GM21825 (cell line): Measurements from ENCODE around the gene RBL1.
"Not testable (repeated sequence)": the region's sequence is repeated elsewhere in the genome, so short reads cannot be mapped to it uniquely, and the experiment has no call there.

Experiments
- ATAC-seq: cut with Tn5 transposase; IDR thresholded peaks from one replicate; pipeline ENCODE4 v1.9.1; 2021; ENCODE audit warnings: mild to moderate bottlenecking, moderate library complexity; ENCODE audit not compliant: unreplicated experiment

Gene RBL1

GRCh38 chr20:37095599-37096414 is at the start of gene RBL1:
TSS of gene RBL1 (minus strand) at chr20:37095997. CDS start at chr20:37095928, 69 bp downstream.
- peak; percentile 68 for ATAC-seq

- ATAC-seq = no peak
Observed at GRCh38 chr20:37144856-37145404, 49.1 kb upstream of the RBL1 start.

DNA sequence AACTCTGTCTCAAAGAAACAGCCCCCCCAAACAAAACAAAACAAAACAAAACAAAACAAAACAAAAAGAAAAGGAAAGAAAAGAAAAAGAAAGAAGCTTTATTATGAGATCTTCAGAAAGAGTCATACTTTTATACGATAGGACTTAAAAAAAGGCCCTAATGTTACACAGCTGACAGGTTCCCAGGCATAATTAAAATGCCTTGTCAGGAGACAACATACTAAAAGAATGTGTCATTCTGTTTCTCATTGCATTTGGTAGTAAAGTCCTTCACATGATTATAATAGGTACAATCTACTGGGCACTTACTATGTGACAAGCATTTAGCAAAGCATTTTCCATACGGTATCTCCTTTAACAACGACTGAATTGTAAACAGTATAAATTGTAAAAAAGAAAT is 46.9 kb upstream of the RBL1 start:
- ATAC-seq = no peak

DNA sequence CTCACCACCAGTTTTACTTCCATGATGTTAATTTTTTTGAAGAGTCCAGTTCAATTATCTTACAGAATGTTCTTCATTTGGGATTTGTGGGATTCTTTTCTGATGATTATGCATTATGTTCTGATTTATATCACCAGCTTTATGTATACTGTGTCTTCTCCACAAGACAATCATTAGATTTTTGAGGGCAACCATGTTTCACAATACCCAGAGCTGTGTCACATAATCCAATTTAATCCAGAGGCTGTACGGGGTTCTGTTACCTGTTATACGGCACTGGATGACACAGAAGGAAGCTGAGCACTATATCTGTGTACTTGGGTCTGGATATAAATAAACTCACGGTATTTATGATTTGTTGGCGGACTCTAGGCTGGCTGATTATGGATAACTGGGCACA is 41.8 kb upstream of the RBL1 start:
- ATAC-seq = no peak

- no peak for ATAC-seq
Observed at GRCh38 chr20:37133952-37134351, 38.2 kb upstream of the RBL1 start.

DNA sequence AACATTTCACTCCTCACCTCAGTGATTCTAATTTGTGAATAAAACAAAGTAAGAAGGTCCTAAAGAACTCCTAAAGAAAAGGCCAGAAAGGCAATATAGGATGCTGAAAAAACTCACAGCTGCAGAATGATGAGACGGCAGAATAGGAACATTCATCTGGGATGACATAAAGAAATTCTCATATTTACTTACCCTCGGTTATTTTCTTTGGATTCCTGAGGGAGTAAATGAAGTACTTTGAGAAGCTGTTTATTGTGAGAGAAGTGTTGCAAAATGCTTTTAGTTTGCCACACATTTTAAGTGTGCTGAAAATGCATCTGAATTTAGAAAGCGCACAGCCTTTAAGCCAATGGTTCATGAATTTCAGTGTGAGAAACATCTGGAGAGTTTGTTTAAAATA is 35.7 kb upstream of the RBL1 start:
- ATAC-seq = no peak

DNA sequence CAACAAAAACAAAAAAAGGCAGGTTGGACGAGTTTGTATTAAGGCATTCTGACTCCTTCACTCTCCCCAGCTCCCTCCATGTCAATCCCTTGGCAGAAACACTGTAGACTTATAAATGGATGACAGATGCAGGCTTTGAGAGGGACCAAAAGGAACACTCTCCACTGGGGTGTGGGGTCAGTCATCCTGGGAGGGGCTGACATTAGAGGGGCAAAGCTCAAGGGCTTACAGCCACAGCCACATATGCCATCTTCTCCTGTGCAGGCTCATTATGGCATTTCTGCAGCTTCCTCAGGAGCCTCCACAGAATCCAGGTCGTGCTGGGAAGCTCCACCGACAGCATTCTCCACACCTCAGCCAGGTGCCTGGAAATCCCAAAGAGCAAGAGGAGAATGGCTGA is 33.0 kb upstream of the RBL1 start:
- no peak for ATAC-seq

- ATAC-seq = not testable (repeated sequence)
Observed at GRCh38 chr20:37126290-37126689, 30.5 kb upstream of the RBL1 start.

GRCh38 chr20:37123441-37123840 is 27.6 kb upstream of the RBL1 start:
- ATAC-seq = no peak

DNA sequence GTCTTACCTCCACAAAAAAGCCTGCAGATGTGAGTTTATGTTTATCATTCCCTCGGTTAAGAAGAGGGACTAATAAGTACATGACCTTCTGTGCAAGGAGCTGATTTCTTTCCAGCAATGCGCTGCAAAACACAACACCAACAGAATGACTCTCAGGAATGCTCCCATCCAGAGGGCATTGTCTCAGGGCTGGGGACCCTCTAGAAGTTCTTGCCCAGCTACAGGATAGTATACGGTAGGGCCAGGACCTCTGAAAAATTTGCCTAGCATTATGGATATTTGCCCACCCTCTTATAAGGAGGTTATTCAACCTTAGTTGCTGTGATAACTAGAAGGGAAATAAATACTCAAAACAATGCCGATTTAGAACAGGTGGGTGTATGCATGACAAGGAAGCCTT is 24.7 kb upstream of the RBL1 start:
- no peak for ATAC-seq

DNA sequence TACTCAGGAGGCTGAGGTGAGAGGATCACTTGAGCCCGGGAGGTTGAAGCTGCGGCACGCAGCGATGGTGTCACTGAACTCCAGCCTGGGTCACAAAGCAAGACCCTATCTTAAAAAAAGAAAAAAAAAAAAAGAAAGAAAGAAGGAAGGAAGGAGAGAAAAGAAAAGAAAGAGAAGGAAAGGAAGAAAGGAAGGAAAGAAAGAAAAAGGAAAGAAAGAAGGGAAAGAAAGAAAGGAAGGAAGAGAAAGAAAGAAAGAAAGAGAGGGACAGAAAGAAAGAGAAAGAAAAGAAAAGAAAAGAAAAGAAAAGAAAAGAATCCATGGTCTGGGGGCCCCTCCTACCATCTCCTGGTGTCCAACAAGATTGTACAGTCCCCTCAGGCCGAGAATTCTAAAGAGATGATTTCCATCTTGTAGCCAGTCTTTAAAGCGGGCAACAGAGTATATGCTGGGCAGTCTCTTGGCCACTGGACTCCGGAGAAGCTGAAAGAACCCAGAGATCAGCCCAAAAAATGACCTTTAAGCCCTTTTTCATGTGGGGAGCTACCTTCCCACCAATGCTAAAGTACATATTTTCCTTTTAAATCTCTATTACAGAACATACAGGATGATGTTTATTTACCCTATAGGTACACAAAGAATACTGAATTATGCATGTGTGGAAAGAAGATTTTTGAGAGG is 23.7 kb upstream of the RBL1 start:
- no peak for ATAC-seq

DNA sequence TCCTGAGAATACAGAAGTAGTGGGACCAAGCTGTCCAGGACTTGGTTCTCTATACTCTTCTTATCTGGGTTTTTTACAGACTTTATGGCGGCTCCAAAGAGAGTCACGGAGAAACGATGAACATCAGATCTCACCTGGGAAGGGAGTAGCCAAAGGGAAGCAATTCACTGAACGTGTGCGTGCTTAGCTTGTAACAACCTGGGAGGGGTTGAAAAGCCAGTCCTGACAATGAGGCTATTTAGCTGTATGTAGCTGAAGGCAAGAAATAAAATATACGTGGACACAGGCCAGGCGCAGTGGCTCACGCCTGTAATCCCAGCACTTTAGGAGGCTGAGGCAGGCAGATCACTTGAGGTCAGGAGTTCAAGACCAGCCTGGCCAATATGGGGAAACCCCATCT is 18.2 kb upstream of the RBL1 start:
- no peak for ATAC-seq

- no peak for ATAC-seq
Observed at GRCh38 chr20:37111926-37112455, 16.2 kb upstream of the RBL1 start.

DNA sequence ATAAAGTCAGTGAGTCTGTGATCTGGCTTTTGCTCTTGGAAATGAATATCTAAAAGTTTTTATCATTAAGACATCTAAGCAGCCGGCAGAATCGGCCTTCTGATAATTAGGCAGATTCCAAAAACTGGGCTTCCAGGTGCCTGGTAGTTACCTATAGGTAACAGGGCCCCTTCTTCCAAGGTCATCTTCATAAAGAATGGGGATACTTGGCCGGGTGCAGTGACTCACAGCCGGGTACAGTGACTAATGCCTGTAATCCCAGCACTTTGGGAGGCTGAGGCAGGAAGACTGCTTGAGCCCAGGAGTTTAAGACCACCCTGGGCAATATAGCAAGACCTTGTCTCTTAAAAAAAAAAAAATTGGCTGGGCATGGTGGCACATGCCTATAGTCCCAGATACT is 12.9 kb upstream of the RBL1 start:
- ATAC-seq = no peak

GRCh38 chr20:37102571-37102970 is 6.8 kb upstream of the RBL1 start:
- ATAC-seq = no peak

DNA sequence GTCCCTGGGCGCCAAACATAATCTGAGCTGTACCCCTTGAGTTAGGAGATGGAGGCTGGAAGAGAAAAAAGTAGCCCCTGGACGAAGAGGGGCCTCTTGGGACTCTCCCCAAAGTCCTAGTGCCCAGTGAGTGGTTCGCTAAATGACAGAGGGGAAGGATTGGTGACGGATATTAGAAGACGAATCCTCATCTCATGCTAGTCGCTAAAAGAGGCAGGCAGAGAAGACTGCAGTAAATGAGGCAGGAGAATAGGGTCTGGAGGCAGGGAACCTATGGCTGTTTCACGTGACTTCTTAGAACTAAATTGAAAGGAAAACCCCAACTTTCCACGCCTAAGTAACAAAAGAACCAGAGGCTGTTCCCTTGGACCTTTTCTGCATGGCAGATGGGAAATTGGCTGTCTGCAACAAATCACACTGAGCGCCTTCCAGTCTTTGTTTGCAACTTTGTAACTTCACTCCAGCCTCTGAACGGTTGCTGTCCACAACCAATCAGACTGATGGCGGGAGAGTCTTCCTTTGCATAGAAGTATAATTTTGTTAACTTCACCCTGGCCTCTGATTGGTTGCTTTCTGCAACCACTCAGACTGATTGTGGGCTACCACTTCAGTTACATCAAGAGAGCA is 731 bp upstream of the RBL1 start:
- ATAC-seq = no peak

- ATAC-seq = peak; percentile 21
Observed at GRCh38 chr20:37095108-37095598, 644 bp downstream of the RBL1 start.

- ATAC-seq = no peak
Observed at GRCh38 chr20:37090407-37090806, 5.4 kb downstream of the RBL1 start.

DNA sequence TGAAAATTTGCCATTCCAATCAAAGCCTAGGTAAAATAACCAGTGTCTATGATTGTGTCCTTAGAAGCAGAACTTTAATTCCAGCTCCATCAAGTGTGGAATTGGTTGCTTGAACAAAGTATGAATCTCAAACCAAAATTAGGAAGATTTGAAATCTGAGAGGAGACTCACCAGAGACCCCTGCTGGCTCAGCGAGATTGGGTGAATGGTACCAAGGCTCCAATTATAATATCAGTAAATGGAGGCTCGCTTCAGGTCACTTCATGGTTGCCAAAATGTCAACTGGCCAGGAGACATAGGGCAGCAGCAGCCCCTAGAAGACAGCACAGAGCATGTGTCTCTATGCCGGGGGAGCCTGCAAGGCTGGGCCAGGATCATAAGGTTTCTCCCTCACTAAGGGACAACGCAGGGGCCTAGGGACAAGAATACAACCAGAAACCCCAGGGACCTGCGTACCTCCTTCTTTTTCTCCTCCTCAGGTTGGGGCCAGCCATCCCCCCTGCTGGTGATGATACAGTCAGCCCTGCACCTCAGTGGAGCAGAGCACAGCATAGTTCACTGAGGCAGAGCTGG is 14.0 kb downstream of the RBL1 start:
- no peak for ATAC-seq

- ATAC-seq = no peak
Observed at GRCh38 chr20:37077009-37077408, 18.8 kb downstream of the RBL1 start.
